Right lobe of liver (tissue), 6 donors: ENCODE measurements around the gene NSUN4. TPM values are rescaled to one million over a fixed set of nuclear protein-coding genes. Genes with fewer than 3 reads are reported as not detected.

Source experiments
- ATAC-seq, 4 donors: fragments of 200-7000 bp; cut with Tn5 transposase; one replicate each; pipeline ENCODE4 v1.9.1; 2020; ENCODE audit warnings: mild to moderate bottlenecking in 4 of 4, moderate library complexity in 4 of 4
- DNase-seq, 3 donors: peaks; one replicate each; pipeline ENCODE4 v3.0.0-alpha.2; 2020
- H3K27ac ChIP-seq, 3 donors: fragments of 200-600 bp; one replicate each; pipeline ENCODE4 v1.8.0; 2022
- H3K27me3 ChIP-seq, 2 donors: fragments of 200-600 bp; one replicate each; pipeline ENCODE4 v1.8.0; 2022
- H3K36me3 ChIP-seq, 4 donors: fragments of 200-600 bp; sonication (generic) in 1 of 4; one replicate each; pipeline versions ENCODE4 v1.5.1 to v1.8.0; 2017 to 2022; ENCODE audit warnings: control low read depth in 1 of 4
- H3K4me1 ChIP-seq, 4 donors: fragments of 200-600 bp; sonication (generic) in 1 of 4; one replicate each; pipeline versions ENCODE4 v1.5.1 to v1.8.0; 2017 to 2022; ENCODE audit warnings: control low read depth in 1 of 4
- H3K4me3 ChIP-seq, 3 donors: fragments of 200-600 bp; one replicate each; pipeline ENCODE4 v1.8.0; 2022
- H3K9me3 ChIP-seq, 4 donors: fragments of 200-600 bp; sonication (generic) in 1 of 4; one replicate each; pipeline versions ENCODE4 v1.5.1 to v1.8.0; 2017 to 2022; ENCODE audit warnings: control low read depth in 1 of 4
- POLR2A ChIP-seq: fragments of 450-650 bp; IDR thresholded peaks from one replicate; pipeline ENCODE4 v1.6.1; 2017; ENCODE audit warnings: antibody characterized with exemption, mild to moderate bottlenecking
- WGBS: methylation state at CpG from one replicate; pipeline ENCODE4 v1.1.6; 2018; ENCODE audit warnings: low coverage, low lambda C conversion rate; ENCODE audit not compliant: insufficient coverage; ENCODE audit errors: missing lambda C conversion rate; 5-methylcytosine and 5-hydroxymethylcytosine counted together
- intact Hi-C, 2 donors: fragments of 100-400 bp; cut with DNase I; formaldehyde crosslinking; loops; one replicate each; pipeline versions ENCODE4 v1.11.2 to v1.14.1; 2022
- total RNA-seq, 6 experiments: library from RNA; depleted of rRNA in 2 of 6; stranded (reverse); fragments of >200 nt in 2 of 6; fragmentation: NEBNext Ultra II Directional in 3 of 6; extraction: Animal tissue kit (Norgen Biotek cat#: 25700) in 3 of 6; gene quantifications; one replicate each; pipeline versions ENCODE4 v1.1.0 to v1.2.4, GENCODE V29; 2016 to 2023
- TF ChIP-seq, protein P1 (sequence below), 4 donors: fragments of 200-600 bp in 3 of 4; fragments of 450-650 bp in 1 of 4; IDR thresholded peaks; one replicate each; pipeline versions ENCODE4 v1.5.1 to v1.8.0; 2016 to 2022; ENCODE audit warnings: antibody characterized with exemption in 4 of 4, mild to moderate bottlenecking in 2 of 4
- donor health status: DM: no; HTN: yes; CAD: no.
- donor health status: DM: no; HTN: no; CAD: no.
- donor health status: DM: no; HTN: no; CAD: no.
- donor health status: DM: no; HTN: yes; CAD: no.
- donor health status: DM: no; HTN: yes; CAD: no.

The NSUN4 gene
- total RNA-seq, 6 experiments from 2014 or later = 8.5 to 13.0 (median 12.2) TPM

DNA sequence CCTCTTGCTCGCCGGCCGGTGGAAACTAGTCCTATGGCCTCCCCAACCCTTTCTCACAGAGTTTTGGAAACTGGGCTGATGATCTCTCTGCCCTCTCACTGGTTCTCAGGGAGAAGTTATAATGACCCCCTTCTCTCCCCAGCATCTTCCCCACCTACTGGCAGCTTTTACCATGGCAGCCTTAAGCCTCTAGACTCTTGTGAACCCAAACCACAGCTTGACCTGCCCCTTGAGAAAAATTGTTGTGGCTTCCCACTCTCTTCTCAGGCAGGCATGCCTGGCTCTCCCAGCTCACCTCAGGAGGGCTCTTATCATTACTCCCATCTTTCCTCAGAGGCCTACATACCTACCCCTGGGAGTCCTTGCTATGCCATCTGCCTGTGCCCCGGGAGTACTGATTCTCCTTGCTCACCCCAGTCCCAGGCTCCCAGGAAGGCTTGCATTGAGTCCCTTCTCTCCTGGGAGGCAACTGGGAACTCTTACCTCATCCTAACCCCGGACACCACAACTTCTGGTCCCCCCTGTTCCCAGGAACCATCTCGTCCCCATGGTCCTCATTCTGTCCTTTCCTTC, 1.6 kb downstream of the NSUN4 start:
- 92% methylated on average over 6 of the region's 6 CpGs for WGBS
- no peak overlapping the region for H3K4me3 ChIP-seq
- intact Hi-C loops = no loop called here
- H3K36me3 ChIP-seq = peaks cover 0 to 21% (median 2%) of the 10 kb centered on the region in 4 donors
- peaks cover 0 to 5% (median 0%) of the 10 kb centered on the region in 4 donors for H3K4me1 ChIP-seq
- TF ChIP-seq, protein P1, sequence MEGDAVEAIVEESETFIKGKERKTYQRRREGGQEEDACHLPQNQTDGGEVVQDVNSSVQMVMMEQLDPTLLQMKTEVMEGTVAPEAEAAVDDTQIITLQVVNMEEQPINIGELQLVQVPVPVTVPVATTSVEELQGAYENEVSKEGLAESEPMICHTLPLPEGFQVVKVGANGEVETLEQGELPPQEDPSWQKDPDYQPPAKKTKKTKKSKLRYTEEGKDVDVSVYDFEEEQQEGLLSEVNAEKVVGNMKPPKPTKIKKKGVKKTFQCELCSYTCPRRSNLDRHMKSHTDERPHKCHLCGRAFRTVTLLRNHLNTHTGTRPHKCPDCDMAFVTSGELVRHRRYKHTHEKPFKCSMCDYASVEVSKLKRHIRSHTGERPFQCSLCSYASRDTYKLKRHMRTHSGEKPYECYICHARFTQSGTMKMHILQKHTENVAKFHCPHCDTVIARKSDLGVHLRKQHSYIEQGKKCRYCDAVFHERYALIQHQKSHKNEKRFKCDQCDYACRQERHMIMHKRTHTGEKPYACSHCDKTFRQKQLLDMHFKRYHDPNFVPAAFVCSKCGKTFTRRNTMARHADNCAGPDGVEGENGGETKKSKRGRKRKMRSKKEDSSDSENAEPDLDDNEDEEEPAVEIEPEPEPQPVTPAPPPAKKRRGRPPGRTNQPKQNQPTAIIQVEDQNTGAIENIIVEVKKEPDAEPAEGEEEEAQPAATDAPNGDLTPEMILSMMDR (IDR thresholded peaks at IDR 0.05) = peak in 1 of 4 donors; percentile 7
- no peak for TF ChIP-seq POLR2A
- no peaks in the 10 kb centered on the region for H3K9me3 ChIP-seq
- ATAC-seq = no peak
- no peak for DNase-seq
- no peak overlapping the region for H3K27ac ChIP-seq
- no peaks in the 10 kb centered on the region for H3K27me3 ChIP-seq

GRCh38 chr1:46342677-46343350, 2.2 kb downstream of the NSUN4 start:
- DNase-seq (no peak), ATAC-seq (no peak)
- intact Hi-C loops = no loop called here
- no peak for TF ChIP-seq POLR2A
- TF ChIP-seq, protein P1 (IDR thresholded peaks at IDR 0.05) = no peak
- 95% methylated on average over 6 of the region's 8 CpGs for WGBS
- H3K27me3 ChIP-seq = no peaks in the 10 kb centered on the region
- no peaks in the 10 kb centered on the region for H3K9me3 ChIP-seq
- peaks cover 0 to 5% (median 0%) of the 10 kb centered on the region in 4 donors for H3K4me1 ChIP-seq
- no peak overlapping the region for H3K4me3 ChIP-seq
- H3K27ac ChIP-seq = no peak overlapping the region
- peaks cover 0 to 26% (median 2%) of the 10 kb centered on the region in 4 donors for H3K36me3 ChIP-seq

GRCh38 chr1:46343351-46343695, 2.7 kb downstream of the NSUN4 start:
- H3K27me3 ChIP-seq = no peaks in the 10 kb centered on the region
- no peak for DNase-seq
- H3K4me1 ChIP-seq = peaks cover 0 to 5% (median 0%) of the 10 kb centered on the region in 4 donors
- 93% methylated on average over 4 of the region's 4 CpGs for WGBS
- TF ChIP-seq, protein P1 (IDR thresholded peaks at IDR 0.05) = no peak
- no peak for TF ChIP-seq POLR2A
- H3K27ac ChIP-seq = no peak overlapping the region
- peaks cover 0 to 26% (median 2%) of the 10 kb centered on the region in 4 donors for H3K36me3 ChIP-seq
- H3K4me3 ChIP-seq = no peak overlapping the region
- no peak for ATAC-seq
- H3K9me3 ChIP-seq = no peaks in the 10 kb centered on the region
- intact Hi-C loops = no loop called here

DNA sequence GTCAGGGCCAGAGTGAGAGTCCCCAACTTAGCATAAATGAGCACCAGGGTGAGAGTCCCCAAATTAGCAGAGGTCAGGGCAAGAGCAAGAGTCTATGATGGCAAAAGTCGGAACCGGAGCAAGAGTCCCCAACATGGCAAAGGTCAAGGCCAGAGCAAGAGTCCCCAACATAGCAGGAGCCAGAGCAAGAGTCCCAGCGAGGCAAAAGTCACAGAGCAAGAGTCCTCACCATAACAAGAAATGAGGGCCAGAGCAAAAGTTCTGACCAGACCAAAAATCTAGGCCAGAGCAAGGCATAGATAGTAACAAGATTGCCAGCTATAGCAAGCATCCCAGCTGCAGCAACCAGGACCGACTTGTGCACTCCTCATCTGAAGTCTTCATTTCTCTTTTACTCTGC, 3.1 kb downstream of the NSUN4 start:
- WGBS = 61% methylated on average over 4 of the region's 4 CpGs
- H3K9me3 ChIP-seq = no peaks in the 10 kb centered on the region
- H3K4me3 ChIP-seq = no peak overlapping the region
- DNase-seq (no peak), ATAC-seq (no peak)
- H3K27me3 ChIP-seq = no peaks in the 10 kb centered on the region
- peaks cover 0 to 26% (median 2%) of the 10 kb centered on the region in 4 donors for H3K36me3 ChIP-seq
- intact Hi-C loops = no loop called here
- peaks cover 0 to 5% (median 0%) of the 10 kb centered on the region in 4 donors for H3K4me1 ChIP-seq
- TF ChIP-seq POLR2A = no peak
- TF ChIP-seq, protein P1 (IDR thresholded peaks at IDR 0.05) = no peak
- no peak overlapping the region for H3K27ac ChIP-seq
